Neural progenitor cell (in vitro differentiated cells): ENCODE measurements around the gene OPRL1.

Experiments used
- EZH2 ChIP-seq: fragments of 200-600 bp; sonication (generic); IDR thresholded peaks from 2 replicates; pipeline ENCODE4 v1.6.1; 2017; ENCODE audit warnings: antibody characterized with exemption, mild to moderate bottlenecking, moderate library complexity
- EZH2phosphoT487 ChIP-seq: fragments of 200-600 bp; sonication (generic); IDR thresholded peaks from 2 replicates; pipeline ENCODE4 v1.6.1; 2017; ENCODE audit warnings: antibody characterized with exemption
- TF ChIP-seq, protein P1 (sequence below): fragments of 200-600 bp; sonication (generic); IDR thresholded peaks from 2 replicates; pipeline ENCODE4 v1.5.1; 2017; ENCODE audit warnings: antibody characterized with exemption, mild to moderate bottlenecking

DNA sequence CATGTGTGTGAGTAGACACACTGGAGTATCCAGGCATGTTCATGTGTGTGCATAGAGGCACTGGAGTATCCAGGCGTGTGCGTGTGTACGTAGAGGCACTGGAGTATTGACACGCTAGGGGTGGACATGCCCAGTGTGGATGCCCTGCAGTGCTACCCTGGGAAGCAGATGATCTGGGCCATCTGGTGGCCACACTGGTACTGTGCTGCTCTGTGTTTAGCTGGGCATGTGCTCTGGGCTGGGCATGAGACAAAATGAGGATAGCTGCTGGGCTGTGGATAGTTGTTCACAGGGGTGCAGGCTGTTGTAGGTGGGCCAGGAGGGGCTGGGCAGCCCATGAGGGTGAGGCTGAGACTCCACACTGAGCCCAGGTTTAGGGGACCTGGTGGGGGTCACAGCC, 51.5 kb downstream of the OPRL1 start:
- TF ChIP-seq, protein P1, sequence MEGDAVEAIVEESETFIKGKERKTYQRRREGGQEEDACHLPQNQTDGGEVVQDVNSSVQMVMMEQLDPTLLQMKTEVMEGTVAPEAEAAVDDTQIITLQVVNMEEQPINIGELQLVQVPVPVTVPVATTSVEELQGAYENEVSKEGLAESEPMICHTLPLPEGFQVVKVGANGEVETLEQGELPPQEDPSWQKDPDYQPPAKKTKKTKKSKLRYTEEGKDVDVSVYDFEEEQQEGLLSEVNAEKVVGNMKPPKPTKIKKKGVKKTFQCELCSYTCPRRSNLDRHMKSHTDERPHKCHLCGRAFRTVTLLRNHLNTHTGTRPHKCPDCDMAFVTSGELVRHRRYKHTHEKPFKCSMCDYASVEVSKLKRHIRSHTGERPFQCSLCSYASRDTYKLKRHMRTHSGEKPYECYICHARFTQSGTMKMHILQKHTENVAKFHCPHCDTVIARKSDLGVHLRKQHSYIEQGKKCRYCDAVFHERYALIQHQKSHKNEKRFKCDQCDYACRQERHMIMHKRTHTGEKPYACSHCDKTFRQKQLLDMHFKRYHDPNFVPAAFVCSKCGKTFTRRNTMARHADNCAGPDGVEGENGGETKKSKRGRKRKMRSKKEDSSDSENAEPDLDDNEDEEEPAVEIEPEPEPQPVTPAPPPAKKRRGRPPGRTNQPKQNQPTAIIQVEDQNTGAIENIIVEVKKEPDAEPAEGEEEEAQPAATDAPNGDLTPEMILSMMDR, result no peak
- TF ChIP-seq EZH2 (no peak), EZH2phosphoT487 (no peak)
